OCI-LY3 (cell line): ENCODE results near the gene INTS4.

Experiments used
- EZH2phosphoT487 ChIP-seq: fragments of 200-600 bp; shearing (Covaris generic); IDR thresholded peaks from 2 replicates; pipeline ENCODE4 v1.6.1; 2018; ENCODE audit warnings: antibody characterized with exemption, mixed run types, low read depth
- TF ChIP-seq, protein P1 (sequence below): fragments of 200-600, 300-600 bp; sonication (generic); IDR thresholded peaks from 2 replicates; pipeline ENCODE4 v1.5.1; 2014; ENCODE audit warnings: antibody characterized with exemption, low read length, low read depth

DNA sequence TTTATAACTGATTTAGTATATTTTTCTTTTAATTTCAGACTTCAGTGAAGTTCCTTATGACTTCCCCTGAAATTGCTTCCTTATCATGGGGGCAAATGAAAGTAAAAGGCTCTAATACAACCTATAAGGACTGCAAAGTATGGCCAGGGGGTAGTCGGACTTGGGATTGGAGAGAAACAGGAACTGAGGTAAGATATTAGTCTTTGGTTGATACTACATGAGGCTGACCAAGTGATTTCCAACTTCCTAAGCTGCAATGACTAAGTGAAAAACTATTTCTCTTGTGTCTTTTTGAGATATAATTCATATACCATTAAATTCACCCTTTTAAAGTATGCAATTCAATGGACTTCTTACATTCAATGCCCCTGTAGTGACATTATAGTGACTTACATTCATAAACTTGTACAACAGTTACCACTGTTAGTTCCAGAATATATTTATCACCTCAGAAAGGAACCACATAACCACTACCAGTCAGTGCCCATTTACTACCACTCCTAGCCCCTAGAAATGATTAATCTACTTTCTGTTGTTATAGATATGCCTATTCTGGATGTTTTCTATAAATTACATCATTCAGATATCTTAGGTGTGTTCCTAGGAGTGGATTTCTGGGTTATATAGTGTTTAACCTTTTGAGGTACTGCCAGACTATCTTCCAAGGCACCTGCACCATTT, 151.9 kb downstream of the INTS4 start:
- TF ChIP-seq, protein P1, sequence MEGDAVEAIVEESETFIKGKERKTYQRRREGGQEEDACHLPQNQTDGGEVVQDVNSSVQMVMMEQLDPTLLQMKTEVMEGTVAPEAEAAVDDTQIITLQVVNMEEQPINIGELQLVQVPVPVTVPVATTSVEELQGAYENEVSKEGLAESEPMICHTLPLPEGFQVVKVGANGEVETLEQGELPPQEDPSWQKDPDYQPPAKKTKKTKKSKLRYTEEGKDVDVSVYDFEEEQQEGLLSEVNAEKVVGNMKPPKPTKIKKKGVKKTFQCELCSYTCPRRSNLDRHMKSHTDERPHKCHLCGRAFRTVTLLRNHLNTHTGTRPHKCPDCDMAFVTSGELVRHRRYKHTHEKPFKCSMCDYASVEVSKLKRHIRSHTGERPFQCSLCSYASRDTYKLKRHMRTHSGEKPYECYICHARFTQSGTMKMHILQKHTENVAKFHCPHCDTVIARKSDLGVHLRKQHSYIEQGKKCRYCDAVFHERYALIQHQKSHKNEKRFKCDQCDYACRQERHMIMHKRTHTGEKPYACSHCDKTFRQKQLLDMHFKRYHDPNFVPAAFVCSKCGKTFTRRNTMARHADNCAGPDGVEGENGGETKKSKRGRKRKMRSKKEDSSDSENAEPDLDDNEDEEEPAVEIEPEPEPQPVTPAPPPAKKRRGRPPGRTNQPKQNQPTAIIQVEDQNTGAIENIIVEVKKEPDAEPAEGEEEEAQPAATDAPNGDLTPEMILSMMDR: no peak
- no peak for TF ChIP-seq EZH2phosphoT487
